Left forelimb (tissue), 1 donor: ENCODE measurements around the gene ATP11A.

Experiments
- DNase-seq: peaks from one replicate; pipeline ENCODE4 v3.0.0-alpha.2; 2018; ENCODE audit warnings: low spot score

Gene ATP11A

GRCh38 chr13:112932971-112933370, 243.1 kb downstream of the ATP11A start:
- no peak for DNase-seq

GRCh38 chr13:112933649-112934048, 243.8 kb downstream of the ATP11A start:
- no peak for DNase-seq

GRCh38 chr13:112934078-112934477, 244.2 kb downstream of the ATP11A start:
- no peak for DNase-seq
